ENCODE results near the gene PLA2G4D.

Gene PLA2G4D

GRCh38 chr15:42056934-42057798 is 37.2 kb downstream of the PLA2G4D start:
- DNase-seq (ENCODE audit: low read depth in 3 of 3, low spot score in 1 of 3): peak in 1 of 3 donors; percentile 24

GRCh38 chr15:42053914-42054313 is 40.4 kb downstream of the PLA2G4D start:
- DNase-seq (ENCODE audit: low read depth in 3 of 3, low spot score in 1 of 3): no peak

- DNase-seq (ENCODE audit: low read depth in 3 of 3, low spot score in 1 of 3): no peak
Observed at GRCh38 chr15:42053010-42053409, 41.4 kb downstream of the PLA2G4D start.

- no peak for DNase-seq (ENCODE audit: low read depth in 3 of 3, low spot score in 1 of 3)
Observed at GRCh38 chr15:42050484-42051255, 43.7 kb downstream of the PLA2G4D start.

- no peak for DNase-seq (ENCODE audit: low read depth in 3 of 3, low spot score in 1 of 3)
Observed at GRCh38 chr15:42048821-42049200, 45.6 kb downstream of the PLA2G4D start.

- DNase-seq (ENCODE audit: low read depth in 3 of 3, low spot score in 1 of 3): no peak
Observed at GRCh38 chr15:42048080-42048820, 46.1 kb downstream of the PLA2G4D start.

GRCh38 chr15:42046597-42046996 is 47.8 kb downstream of the PLA2G4D start:
- no peak for DNase-seq (ENCODE audit: low read depth in 3 of 3, low spot score in 1 of 3)

GRCh38 chr15:42045211-42045615 is 49.1 kb downstream of the PLA2G4D start:
- DNase-seq (ENCODE audit: low read depth in 3 of 3, low spot score in 1 of 3): no peak

- no peak for DNase-seq (ENCODE audit: low read depth in 3 of 3, low spot score in 1 of 3)
Observed at GRCh38 chr15:42042602-42043400, 51.6 kb downstream of the PLA2G4D start.

- no peak for DNase-seq (ENCODE audit: low read depth in 3 of 3, low spot score in 1 of 3)
Observed at GRCh38 chr15:42038401-42038800, 56.0 kb downstream of the PLA2G4D start.

GRCh38 chr15:42037656-42038055 is 56.7 kb downstream of the PLA2G4D start:
- no peak for DNase-seq (ENCODE audit: low read depth in 3 of 3, low spot score in 1 of 3)

- DNase-seq (ENCODE audit: low read depth in 3 of 3, low spot score in 1 of 3): no peak
Observed at GRCh38 chr15:42036966-42037365, 57.4 kb downstream of the PLA2G4D start.

- DNase-seq (ENCODE audit: low read depth in 3 of 3, low spot score in 1 of 3): no peak
Observed at GRCh38 chr15:42036112-42036905, 58.1 kb downstream of the PLA2G4D start.

- no peak for DNase-seq (ENCODE audit: low read depth in 3 of 3, low spot score in 1 of 3)
Observed at GRCh38 chr15:42035435-42035761, 59.0 kb downstream of the PLA2G4D start.

GRCh38 chr15:42034628-42035434 is 59.5 kb downstream of the PLA2G4D start:
- no peak for DNase-seq (ENCODE audit: low read depth in 3 of 3, low spot score in 1 of 3)

- no peak for DNase-seq (ENCODE audit: low read depth in 3 of 3, low spot score in 1 of 3)
Observed at GRCh38 chr15:42033214-42033873, 61.0 kb downstream of the PLA2G4D start.

GRCh38 chr15:42032376-42033213 is 61.8 kb downstream of the PLA2G4D start:
- DNase-seq (ENCODE audit: low read depth in 3 of 3, low spot score in 1 of 3): no peak
